NT2/D1 (cell line): ENCODE results near the gene CCDC69.

Experiments used
- SUZ12 ChIP-seq: IDR thresholded peaks from 2 replicates; pipeline ENCODE4 v1.6.1; 2011; ENCODE audit not compliant: insufficient read length, insufficient read depth; ENCODE audit errors: extremely low read depth
- YY1 ChIP-seq: IDR thresholded peaks from 2 replicates; pipeline ENCODE4 v1.6.1; 2011; ENCODE audit not compliant: insufficient read length, insufficient read depth

DNA sequence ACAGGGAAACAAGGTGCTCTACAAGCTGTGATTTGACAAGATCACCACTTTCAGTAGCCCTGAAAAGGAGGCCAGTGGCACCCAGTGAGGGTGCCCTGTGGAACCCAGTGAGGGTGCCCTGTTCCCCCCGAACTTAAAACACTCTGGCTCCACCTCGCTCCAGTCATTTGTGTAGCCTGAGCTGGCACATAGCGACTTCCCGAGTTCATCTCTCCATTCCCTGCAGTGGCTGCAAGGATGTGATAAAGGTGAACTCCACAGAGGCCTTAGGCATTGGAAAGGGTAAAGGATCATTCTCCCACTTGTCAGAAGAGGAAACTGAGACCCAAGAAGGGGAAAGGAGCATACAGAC is 44.4 kb downstream of the CCDC69 start:
- no peak for TF ChIP-seq YY1
- TF ChIP-seq SUZ12, result no peak
